GF-D8 (cell line): ENCODE results near the gene NXN.
"Not testable (repeated sequence)": the region's sequence is repeated elsewhere in the genome, so short reads cannot be mapped to it uniquely, and the experiment has no call there.

Experiments used
- DNase-seq: peaks from one replicate; lab custom pipeline; 2025; lab: John Stamatoyannopoulos, UW

The NXN gene

DNA sequence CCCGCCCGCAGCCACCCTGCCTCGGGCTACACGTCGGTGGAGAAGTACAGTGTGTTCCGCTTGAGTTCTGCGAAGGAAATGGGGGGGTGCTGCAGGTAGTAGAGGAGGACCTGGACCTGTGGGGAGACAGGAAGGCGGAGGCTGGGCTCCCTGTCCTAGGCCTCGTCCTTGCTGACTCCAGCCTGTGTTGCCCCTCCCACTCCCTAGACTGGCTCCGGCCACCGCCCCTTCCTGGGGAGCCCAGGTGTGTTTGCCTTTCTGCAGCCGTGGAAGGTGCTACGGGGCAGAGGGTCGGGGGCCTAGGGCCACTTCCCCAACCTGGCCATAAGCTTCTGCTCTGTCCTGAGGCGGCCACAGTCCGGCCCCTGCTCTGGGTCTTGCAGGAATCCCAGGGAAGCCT lies 26.5 kb upstream of the NXN start:
- DNase-seq, result no peak

DNA sequence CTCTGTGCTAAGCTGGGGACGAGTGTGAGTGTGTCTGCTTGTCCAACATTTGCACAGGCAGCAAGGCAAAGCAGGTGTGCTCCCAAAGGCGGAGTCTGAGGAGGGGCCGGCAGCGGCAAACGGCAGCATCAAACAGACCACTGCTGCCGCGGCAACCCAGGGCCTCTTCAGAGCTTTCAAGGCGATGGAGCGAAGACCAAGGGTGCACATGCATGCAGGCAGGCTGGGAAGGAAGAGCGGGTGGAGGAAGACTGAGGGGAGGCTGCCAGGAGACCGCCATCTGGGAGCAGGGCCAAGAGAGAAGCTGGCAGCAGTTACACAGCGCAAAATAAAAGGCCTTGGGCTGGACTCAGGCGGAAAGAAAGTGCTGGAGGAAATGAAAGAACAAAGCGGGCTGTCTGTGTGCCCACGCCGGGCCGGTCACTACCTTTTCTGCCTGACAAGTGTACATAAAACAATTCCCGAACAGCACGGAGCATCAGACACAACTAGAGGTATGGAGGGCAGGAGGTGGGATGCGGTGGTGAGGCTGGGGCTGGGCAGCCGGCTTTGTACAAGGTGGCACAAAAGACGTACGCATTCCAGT lies 25.9 kb upstream of the NXN start:
- no peak for DNase-seq

DNA sequence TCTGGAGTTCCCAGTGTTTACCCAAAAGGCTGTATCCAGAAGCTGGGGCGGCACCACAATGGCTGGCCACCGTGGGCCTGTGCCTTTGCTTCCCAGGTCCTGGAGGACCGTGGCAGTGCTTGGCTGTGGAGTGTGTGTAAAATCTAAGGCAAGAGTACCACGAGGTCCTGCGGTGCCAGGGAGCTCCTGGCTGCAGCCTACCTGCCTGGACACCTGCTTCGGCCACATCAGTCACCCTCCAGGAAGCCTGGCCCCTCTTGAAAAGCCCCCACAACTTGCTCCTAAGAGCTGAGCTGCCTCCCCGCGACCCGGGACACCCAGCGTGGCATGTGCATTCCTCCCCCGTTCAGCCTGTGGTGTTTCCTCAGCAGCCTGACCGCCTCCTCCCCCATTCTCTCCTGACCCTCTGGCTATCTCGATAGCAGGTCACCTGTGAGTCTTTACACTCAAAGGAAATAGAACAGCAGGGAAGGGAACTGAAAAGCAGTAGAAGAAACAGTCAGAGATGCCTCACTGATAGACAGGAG lies 25.3 kb upstream of the NXN start:
- DNase-seq, result no peak

DNA sequence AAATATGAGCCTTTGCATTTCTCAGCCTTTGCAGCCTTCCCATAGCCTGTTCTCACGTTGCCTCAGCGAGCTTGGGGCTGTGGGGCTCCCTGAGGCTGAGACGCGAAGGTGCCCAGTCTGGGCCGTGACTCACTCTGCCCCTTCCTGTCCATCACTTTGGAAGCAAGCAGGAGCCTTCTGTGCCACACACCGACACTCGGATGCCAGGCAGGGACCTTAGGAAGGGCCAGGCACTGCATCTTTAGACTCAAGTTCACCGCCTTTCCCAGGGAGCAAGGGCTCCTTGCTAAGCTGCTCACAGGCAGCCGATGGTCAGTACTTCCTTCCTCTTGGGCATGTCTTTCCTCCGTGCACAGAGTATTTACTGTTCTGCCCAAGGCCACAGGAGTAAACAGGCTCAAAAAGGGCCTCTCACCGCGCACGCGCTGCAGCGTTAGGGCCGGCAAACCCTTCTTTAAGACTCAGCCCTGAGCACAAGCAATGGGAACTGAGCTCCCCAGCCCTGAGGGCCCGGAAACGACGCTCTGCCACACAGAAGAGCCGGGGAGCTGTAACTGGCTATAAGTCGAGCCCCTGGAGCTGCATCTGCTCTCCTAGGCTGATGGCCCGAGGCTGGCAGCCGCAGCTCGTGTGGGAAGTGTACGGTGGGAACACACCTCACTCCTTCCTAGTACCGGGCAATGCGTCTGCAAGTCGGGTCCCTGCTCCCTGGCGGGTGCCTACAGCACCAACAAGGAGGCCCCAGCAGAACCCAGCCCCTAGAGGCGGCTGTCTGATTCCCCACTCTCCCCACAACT lies 24.6 kb upstream of the NXN start:
- DNase-seq, result no peak

DNA sequence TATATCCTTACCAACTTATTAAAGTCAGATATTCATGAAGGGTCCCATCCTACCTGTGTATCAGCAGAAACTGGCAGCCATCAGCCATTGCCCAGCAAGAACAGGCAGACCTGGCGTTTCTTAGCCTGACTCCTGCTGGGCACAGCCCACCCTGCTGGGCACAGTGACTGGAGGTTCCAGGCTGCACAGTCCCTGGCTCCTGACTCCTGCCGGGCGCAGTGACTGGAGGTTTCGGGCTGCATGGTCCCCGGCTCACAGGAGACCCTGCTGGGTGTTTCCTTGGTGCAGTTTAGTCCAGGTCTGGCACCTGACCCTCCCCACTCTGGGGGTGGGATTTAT lies 24.0 kb upstream of the NXN start:
- DNase-seq, result no peak

DNA sequence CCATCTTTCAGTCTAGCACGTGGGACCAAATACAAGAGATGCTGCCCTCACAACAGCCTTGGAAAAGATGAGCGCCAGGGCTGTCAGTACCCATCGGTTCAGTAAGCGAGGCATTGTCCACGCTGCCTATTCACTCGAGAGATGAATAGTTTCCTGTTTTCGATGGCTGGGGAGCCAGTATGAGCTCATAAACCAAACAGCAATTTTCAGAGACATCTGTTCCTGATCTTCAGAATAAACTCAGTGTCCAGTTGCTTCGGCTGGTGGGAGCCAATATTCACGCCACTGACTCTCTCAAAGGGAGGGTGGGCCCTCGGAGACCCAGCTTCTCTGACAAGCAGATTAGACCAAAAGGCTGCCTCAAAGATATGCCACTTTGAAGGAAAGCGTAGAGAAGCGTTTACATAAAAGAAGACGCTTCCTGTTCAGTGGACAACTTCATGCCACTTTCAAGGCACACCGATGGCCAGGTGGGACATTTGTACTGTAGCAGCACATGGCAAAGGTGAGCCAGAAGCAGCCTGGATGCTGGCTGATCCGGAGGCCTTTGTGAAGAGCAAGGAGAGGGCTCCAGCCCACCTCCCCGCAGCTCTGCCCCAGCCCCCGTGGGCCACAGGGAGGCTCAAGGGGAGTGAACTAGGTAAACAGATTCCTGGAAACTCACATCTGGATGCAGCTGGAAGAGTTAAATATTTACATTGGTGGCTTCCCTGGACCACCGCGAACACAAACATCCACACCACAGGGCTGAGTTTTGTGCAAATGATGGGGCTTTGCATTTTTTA lies 23.4 kb upstream of the NXN start:
- DNase-seq, result no peak

DNA sequence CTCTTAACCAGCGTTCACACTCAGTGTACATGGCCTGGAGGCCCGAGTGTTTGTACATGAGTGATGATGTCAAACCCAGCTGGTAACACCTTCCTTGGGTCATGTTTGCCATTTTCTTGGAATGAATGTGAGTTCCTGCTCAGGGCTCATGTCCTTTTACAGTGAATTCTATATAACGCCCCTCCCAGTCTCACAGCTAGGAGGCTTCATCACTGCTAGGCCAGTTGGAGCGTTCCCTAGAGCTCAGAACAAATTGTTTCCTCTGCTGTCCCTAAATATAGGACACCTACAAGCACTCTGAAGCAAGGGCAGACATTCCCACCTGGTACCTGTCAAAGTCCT lies 22.8 kb upstream of the NXN start:
- DNase-seq, result no peak

DNA sequence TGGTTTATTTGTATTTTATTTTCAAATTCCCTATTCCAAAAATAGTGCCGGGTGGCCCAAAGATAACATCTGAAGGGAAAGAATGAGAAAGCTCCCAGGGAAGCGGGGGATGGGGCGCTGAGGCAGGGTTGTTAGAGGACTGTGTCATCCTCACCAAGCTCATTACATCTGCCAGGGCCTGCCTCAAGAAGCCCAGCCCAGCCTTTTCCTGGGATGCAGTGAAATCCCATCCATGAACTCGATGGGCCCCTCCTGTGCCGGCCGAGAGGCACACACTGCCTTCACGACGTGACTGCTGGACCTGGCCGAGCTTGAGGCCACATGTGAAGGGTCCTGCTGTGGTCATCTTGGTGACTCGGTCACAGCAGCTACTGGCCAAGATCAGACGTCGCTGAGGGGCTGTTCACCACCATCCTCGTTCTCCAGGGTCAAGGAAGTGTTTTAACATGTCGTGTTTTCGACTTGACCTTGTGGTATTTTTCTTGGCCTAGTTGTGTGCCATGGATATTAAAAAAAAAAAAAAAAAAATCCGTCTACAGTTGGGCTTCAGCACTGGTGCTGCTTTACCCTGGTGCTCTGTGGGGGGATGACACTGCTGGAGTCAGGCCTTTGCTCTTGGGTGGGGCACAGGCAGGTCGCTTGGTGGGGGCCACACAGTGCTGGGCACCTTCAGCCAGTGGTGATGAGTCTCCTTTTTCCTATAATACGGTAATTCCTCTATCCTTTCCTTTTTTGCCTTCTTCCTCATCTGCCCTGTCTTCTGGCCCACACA lies 22.2 kb upstream of the NXN start:
- DNase-seq, result no peak

DNA sequence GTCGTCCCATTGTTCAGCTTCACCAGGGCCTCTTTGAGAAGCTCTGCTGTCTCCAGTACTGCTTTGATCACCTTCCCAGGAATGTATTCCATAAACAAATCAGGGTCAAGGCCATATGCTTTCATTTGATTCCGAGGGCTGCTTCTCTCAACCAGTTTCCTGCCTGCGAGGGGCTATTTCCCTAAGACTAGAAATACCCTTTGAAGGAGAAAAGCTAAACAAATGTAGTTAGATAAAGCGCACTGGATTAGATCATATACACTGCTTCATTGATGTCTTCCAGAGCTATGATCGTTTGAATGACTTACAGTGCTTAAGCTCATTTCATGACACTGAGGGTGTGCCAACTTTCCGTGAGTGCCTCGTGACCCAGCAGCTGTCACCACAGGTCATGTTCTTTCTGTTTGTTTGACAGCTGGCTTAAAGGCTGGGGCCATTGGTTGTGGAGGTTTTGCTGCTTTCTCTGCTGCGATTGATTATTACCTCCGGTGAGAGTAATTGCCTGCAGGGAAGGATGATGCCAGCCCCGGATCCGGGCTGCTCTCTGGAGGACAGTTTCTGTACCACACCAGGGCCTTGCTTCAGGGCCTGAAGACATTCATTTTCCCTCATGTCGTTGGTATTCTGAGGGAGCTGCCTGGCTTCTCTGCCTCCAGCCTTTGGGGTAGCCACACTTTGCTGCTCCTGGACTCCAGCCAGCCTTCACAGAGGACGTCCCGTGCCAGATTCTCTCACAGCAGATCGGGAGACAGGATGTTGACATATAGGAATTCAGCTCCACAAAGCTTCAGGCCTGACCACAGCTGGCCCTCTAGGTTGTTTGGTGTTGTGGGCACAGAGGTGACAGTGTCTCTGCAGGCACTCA lies 21.3 kb upstream of the NXN start:
- no peak for DNase-seq

DNA sequence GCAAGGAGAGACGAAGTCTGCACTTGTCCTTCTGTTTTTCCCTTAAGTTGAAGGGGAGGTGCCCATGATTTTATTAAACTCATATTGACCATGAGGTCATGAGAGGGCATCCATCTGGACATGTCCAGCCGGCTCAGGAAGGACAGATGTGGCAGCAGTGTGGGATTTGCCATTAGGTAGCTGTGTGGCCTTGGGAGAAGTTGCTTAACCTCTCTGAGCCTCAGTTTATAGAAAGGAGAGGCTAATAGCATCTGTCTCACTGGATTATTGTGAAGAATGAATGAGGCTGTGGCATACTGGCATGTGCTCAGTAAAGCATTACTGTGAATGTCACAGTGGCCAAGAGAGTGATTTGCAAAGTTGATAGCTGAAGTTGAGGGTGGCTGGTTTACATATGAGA lies 18.5 kb upstream of the NXN start:
- DNase-seq, result no peak

DNA sequence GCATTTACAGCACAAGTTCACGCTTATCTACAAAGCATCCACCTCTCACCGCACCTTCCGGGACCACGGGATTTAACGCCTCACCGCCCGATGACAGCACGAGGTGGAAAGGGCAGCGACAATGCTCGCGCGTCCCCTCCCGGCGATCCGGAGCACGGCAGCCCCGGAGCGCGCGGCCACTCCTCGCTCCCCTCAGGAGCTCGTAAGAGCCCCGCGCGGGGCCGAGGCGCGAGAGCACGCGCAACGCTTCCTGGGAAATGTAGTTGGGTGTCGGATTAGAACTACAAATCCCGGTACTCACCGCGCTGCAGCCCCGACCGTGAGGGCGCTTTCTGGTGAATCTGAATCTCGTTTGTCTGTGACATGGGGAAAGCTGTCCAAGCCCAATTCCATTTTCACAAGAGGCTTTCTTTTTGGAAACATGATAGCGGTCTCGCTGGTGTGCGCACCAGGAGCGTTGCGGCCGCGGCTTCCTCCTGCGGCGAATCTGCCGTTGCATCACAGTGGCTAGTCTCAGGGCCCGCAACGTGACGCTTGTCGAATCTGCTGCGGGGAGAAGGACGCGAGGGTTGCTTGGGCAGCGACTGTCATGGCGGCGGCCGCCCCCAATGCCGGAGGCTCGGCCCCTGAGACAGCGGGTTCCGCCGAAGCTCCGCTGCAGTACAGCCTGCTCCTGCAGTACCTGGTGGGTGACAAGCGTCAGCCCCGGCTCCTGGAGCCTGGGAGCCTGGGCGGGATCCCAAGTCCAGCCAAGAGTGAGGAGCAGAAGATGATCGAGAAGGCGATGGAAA lies 17.2 kb upstream of the NXN start, which contains the start of gene TIMM22:
TSS of gene TIMM22 (plus strand) at position 576 of the 791 bp plus-strand sequence. CDS start at position 590, 14 bp downstream.
- peak; percentile 81 for DNase-seq

DNA sequence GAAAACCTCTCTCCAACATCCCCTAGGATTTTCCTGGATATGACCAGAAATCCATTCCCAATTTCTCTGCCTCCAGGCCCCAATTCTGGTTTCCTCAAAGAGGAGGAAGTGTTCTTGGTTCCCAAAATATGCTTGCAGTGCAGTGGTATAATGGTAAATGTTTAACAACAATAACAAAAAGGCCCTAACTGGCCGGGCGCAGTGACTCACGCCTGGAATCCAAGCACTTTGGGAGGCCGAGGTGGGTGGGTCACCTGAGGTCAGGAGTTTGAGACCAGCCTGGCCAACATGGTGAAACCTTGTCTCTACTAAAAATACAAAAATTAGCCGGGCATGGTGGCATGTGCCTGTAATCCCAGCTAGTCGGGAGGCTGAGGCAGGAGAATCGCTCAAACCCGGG lies 15.7 kb upstream of the NXN start:
- DNase-seq, result not testable (repeated sequence)

DNA sequence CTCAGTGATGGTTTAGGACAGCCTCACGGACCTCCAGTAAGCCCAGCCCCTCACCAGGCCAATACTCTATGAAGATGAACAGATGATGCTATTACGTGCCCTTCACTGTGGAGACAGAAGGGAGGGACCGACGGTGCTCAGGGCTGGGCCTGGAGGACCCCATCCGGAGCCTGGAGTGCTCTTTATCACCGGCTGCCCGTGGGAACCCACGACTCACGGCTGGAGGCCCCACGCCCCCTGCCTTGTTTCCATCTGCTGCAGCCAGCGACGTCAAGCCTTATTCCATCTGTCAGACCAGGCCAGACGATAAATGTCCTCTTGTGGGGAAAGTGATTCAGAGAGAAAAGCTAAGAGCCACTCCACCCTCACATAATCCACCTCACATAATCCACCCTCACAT lies 13.4 kb upstream of the NXN start:
- DNase-seq, result no peak

DNA sequence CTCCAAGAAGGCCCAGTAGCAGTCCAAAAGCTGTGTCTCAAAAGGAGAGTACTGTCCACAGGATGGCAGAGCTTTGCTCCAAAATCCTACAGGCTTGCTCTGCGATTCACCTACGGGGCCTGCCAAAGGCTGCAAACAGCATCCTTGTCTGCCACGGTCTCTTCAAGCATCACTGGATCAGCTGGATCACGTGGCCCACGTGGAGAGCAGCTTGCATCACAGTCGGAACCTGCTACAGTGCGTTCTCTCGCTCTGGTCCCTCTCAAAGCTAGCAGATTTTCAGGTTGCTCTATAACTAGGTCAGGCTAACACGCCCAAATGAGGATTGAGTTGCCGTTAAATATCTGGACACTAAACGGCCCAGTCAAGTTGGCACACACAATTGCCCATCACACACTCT lies 9.0 kb upstream of the NXN start:
- no peak for DNase-seq

DNA sequence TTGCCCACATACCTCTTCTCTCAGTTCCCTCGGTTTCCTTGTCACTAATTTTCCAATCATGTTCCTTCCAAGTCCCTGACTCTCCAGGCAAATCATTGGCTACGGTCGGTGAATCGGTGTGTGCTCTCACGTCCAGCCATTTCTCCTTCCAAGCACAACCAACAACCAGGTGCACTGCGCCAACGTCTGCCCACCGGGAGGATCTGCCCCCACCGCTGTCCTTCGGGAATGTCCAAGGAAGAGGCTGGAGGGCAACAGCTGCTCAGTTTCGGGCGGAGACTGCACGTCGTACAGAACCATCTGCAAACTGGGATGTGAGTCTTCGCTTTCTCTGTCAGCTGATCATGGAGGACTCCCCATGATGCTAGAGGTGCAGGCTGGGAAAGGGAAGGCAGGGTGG lies 8.4 kb upstream of the NXN start:
- DNase-seq, result no peak

DNA sequence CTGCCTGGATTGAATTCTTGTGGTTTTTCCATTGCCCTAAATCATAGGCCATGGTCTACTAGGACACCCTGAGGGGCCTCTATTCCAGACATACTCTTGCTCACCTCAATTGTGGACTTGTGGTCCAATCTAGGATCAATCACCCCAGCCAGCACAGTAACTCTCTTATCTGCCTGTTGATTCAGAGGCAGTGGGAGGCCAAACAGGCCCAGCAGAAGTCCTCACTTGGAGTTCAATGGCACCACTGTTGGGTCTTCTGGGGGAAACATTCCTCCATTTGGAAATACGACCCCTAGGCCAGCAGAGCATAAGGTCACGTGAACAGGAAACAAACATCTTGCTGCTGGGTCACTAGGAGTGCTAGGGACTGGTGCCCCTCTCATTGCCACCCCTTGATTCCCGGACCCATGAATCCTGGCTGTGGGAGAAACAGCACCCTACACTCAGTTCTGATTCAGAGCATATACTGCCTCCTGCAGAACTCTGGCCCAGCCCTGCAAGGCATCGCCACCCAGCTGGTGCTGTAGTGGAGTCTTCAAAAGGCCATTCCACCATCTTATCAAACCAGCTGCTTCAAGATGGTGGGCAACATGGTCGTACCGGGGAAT lies 6.8 kb upstream of the NXN start:
- no peak for DNase-seq

DNA sequence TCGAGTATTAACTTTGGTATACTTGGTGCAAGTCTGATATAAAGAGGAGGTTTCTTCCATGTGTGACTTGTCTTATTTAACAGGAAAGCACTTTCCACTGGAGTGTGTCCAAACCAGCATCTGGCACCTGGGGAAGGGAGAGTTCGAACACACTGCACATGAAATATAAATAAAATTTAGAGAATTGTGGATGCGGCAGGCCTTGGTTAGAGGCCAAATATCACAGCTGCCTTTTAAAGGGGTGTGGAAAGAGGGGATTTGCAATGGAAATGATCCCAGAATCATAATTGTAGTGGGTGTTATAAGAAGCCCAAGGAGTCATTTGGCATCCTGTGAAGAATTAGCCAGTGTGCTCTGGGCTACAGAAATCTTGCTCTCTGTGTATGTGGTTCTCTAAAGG lies 4.3 kb upstream of the NXN start:
- no peak for DNase-seq

DNA sequence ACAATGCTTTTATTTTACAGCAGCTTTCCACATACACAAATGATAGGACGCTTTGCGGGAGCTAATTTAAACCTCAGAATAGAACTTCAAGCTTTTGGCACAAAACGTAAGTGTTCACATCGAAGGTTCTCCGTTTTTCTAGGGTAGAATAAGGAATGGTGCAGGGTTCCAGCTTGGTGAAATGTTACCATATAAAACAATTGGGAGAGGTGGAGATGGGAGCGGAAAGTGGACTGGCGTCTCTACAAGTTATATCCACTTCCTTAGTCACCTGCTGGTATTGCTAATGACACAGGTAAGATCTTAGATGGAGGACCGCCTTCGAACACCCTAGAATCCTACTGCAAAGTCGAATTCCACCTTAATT lies 1.7 kb upstream of the NXN start:
- no peak for DNase-seq

DNA sequence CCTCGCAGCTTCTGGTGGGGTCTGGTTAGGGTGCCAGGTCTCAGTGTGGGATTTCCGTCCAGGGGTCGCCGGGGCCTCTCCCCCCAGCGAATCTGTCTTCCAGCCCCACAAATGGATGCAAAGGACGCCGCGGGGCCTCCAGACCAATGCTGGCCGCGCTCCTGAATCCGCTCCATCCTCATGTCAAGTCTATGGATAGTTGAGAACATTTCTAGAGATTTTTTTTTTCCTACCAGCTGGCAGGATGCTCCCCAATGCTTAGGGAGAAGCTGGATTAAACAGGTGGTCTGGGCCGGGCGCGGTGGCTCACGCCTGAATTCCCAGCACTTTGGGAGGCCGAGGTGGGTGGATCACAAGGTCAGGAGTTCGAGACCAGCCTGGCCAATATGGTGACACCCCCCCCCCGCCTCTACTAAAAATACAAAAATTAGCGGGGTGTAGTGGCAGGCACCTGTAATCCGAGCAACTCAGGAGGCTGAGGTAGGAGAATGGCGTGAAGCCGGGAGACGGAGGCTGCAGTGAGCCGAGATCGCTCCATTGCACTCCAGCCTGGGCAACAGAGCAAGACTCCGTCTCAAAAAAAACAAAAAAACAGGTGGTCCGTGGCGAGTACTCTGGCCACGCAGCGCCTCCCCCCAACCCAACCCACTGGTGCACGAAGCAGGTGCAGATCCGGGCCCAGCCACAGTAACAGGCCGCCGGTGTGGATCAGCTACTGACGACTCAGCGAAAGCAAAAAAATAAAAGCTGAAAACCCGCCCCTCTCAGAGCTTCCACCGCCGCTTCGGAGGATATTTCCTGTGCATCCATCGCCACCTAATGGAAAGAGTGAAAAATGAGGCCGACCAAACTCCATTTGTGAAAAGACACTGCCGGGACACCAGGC lies 1.1 kb upstream of the NXN start:
- DNase-seq, result peak; percentile 9
